HepG2 (cell line): ENCODE results near the gene LRP1B. TPM values are rescaled to one million over a fixed set of nuclear protein-coding genes. Genes with fewer than 3 reads are reported as not detected.

Experiments
- ATAC-seq: fragments of 200-7000 bp; cut with Tn5 transposase; 3 replicates; pipeline ENCODE4 v1.9.1; 2020; ENCODE audit warnings: mild to moderate bottlenecking, moderate library complexity
- BruUV-seq: library from RNA; stranded (reverse); fragments of 400-500 nt; replicated peaks from 2 replicates; lab custom pipeline; 2021; lab: Mats Ljungman, UMichigan
- CTCF ChIA-PET: fragments of 300-600 bp; formaldehyde crosslinking; extraction: SDS; loops from one replicate; lab custom pipeline; 2021; ENCODE audit warnings: low total read pairs, inconsistent platforms, low intra/inter-chr PET ratio; lab: Yijun Ruan, JAX
- POLR2A ChIA-PET: fragments of 350-600 bp; sonication (Branson Sonifier 250); formaldehyde crosslinking; loops from one replicate; lab custom pipeline; 2020; ENCODE audit warnings: antibody characterized with exemption, inconsistent platforms; lab: Yijun Ruan, JAX
- DNase-seq: peaks from one replicate; pipeline ENCODE4 v3.0.0-alpha.2; 2015; ENCODE audit warnings: low spot score
- FAIRE-seq: peaks from 3 replicates; lab custom pipeline; 2011; peaks lifted over from hg19 to GRCh38; lab: Jason Lieb, UNC
- H2AFZ ChIP-seq: one replicate; pipeline ENCODE4 v1.6.1; 2011; ENCODE audit warnings: low read length, inconsistent platforms
- H3K27ac ChIP-seq: fragments of 300-600 bp; 3 replicates; pipeline ENCODE4 v1.8.0; 2011; ENCODE audit warnings: mixed run types, mild to moderate bottlenecking, mixed read lengths, low read length, inconsistent platforms; ENCODE audit not compliant: insufficient read depth; ENCODE audit errors: extremely low read length
- H3K27me3 ChIP-seq, 2 experiments: fragments of 200-600 bp in 1 of 2; 2 replicates in 1 of 2; 3 replicates in 1 of 2; pipeline versions ENCODE4 v1.6.0 to v1.8.0; 2011; ENCODE audit warnings: low read length in 2 of 2, mild to moderate bottlenecking in 2 of 2, moderate library complexity in 2 of 2, inconsistent platforms in 1 of 2; ENCODE audit not compliant: insufficient read depth in 2 of 2, control insufficient read depth in 1 of 2
- H3K36me3 ChIP-seq, 2 experiments: fragments of 200-600 bp in 1 of 2; replicated peaks in 1 of 2; 2 replicates in 1 of 2; 3 replicates in 1 of 2; pipeline versions ENCODE4 v1.5.1 to v1.8.0; 2011; ENCODE audit warnings: low read length in 2 of 2, inconsistent platforms in 1 of 2; ENCODE audit not compliant: insufficient read depth in 2 of 2, control insufficient read depth in 1 of 2
- H3K4me1 ChIP-seq: 2 replicates; pipeline ENCODE4 v1.5.1; 2012; ENCODE audit warnings: low read length, inconsistent platforms; ENCODE audit not compliant: insufficient read depth
- H3K4me2 ChIP-seq: 2 replicates; pipeline ENCODE4 v1.6.0; 2011; ENCODE audit warnings: low read depth, low read length, inconsistent platforms
- H3K4me3 ChIP-seq, 3 experiments: fragments of 200-600 bp in 1 of 3; sonication (generic), shearing (Covaris generic) in 1 of 3; replicated peaks in 1 of 3; 2 replicates each; pipeline ENCODE4 v1.5.1; 2011 to 2016; ENCODE audit warnings: low read length in 3 of 3, inconsistent platforms in 2 of 3, low read depth in 2 of 3, mild to moderate bottlenecking in 2 of 3, control low read depth in 1 of 3, mixed read lengths in 1 of 3; ENCODE audit not compliant: insufficient read depth in 1 of 3
- H3K79me2 ChIP-seq: one replicate; pipeline ENCODE4 v1.6.1; 2011; ENCODE audit warnings: low read length, inconsistent platforms; ENCODE audit not compliant: insufficient read depth
- H3K9ac ChIP-seq: 2 replicates; pipeline ENCODE4 v1.6.0; 2011; ENCODE audit warnings: mild to moderate bottlenecking, low read depth, low read length, inconsistent platforms; ENCODE audit not compliant: insufficient read depth
- H3K9me3 ChIP-seq: 2 replicates; pipeline ENCODE4 v1.5.1; 2012; ENCODE audit warnings: mild to moderate bottlenecking, low read length
- H4K20me1 ChIP-seq: 2 replicates; pipeline ENCODE4 v1.6.0; 2011; ENCODE audit warnings: inconsistent platforms, mild to moderate bottlenecking, low read length, moderate library complexity; ENCODE audit not compliant: insufficient read depth
- GTF3A ChIP-seq: sonication (generic); formaldehyde crosslinking; conservative IDR thresholded peaks from 2 replicates; pipeline ENCODE4 v1.4.0; 2020; ENCODE audit warnings: mild to moderate bottlenecking, missing genetic modification reagents
- POGZ ChIP-seq: sonication (generic); formaldehyde crosslinking; IDR thresholded peaks from 2 replicates; pipeline ENCODE4 v1.4.0; 2020; ENCODE audit warnings: mild to moderate bottlenecking, missing genetic modification reagents
- PRDM10 ChIP-seq: sonication (generic); formaldehyde crosslinking; IDR thresholded peaks from 2 replicates; pipeline ENCODE4 v1.4.0; 2020; ENCODE audit warnings: low read depth, missing genetic modification reagents
- REXO4 ChIP-seq: sonication (generic); formaldehyde crosslinking; IDR thresholded peaks from 2 replicates; pipeline ENCODE4 v1.8.0; 2022; ENCODE audit warnings: missing genetic modification reagents, mild to moderate bottlenecking, borderline replicate concordance
- SRY ChIP-seq: sonication (generic); formaldehyde crosslinking; IDR thresholded peaks from 2 replicates; pipeline ENCODE4 v1.8.0; 2022; ENCODE audit warnings: mild to moderate bottlenecking, missing genetic modification reagents
- SUZ12 ChIP-seq: fragments of 150-350 bp; IDR thresholded peaks from 2 replicates; pipeline ENCODE4 v1.6.1; 2014; ENCODE audit warnings: low read depth, low read length
- U2AF1 ChIP-seq: fragments of 200-400 bp; formaldehyde crosslinking; optimal IDR thresholded peaks from 2 replicates; pipeline ENCODE3; 2017; ENCODE audit warnings: mild to moderate bottlenecking, low read depth, low read length
- ZNF367 ChIP-seq: sonication (generic); formaldehyde crosslinking; IDR thresholded peaks from 2 replicates; pipeline ENCODE4 v1.4.0; 2020; ENCODE audit warnings: missing genetic modification reagents, borderline replicate concordance
- ZNF446 ChIP-seq: sonication (generic); formaldehyde crosslinking; IDR thresholded peaks from 2 replicates; pipeline ENCODE4 v1.5.0; 2020; ENCODE audit warnings: mild to moderate bottlenecking, missing genetic modification reagents
- ZNF619 ChIP-seq: sonication (generic); formaldehyde crosslinking; IDR thresholded peaks from 2 replicates; pipeline ENCODE4 v1.4.0; 2020; ENCODE audit warnings: mild to moderate bottlenecking, missing genetic modification reagents
- WGBS: methylation state at CpG from one replicate; pipeline ENCODE4 v1.1.6; 2017; ENCODE audit warnings: low lambda C conversion rate; 5-methylcytosine and 5-hydroxymethylcytosine counted together
- in situ Hi-C: cut with HindIII; loops from 2 replicates; pipeline ENCODE4 v1.10.0; 2017; ENCODE audit warnings: low pct_unique_long_range_greater_than_20kb; ENCODE audit not compliant: extremely low pct_ligation_motif_present
- intact Hi-C: fragments of 100-400 bp; cut with micrococcal nuclease; formaldehyde crosslinking; loops from one replicate; pipeline ENCODE4 v1.10.0; 2022; ENCODE audit not compliant: unreplicated experiment
- polyA plus RNA-seq, 8 experiments: library from polyadenylated mRNA; depleted of rRNA in 3 of 8; stranded (reverse) in 7 of 8; unstranded in 1 of 8; fragments of >200 nt; fragmentation: Illumina TruSeq in 4 of 8; extraction: Trizol in 4 of 8; gene quantifications; 2 replicates each; pipeline versions ENCODE4 v1.2.1 to v1.2.3, GENCODE V29; 2011 to 2016; ENCODE audit warnings: low read depth in 4 of 8, missing spikeins in 1 of 8, mixed read lengths in 1 of 8; ENCODE audit not compliant: insufficient read depth in 1 of 8
- total RNA-seq, 5 experiments: library from RNA; depleted of rRNA; stranded (reverse); fragments of >200 nt; fragmentation: Illumina TruSeq; extraction: Trizol; gene quantifications; 2 replicates each; pipeline ENCODE4 v1.2.3, GENCODE V29; 2016; ENCODE audit warnings: low read depth in 1 of 5
- TF ChIP-seq, protein P1 (sequence below): sonication (generic); formaldehyde crosslinking; IDR thresholded peaks from 2 replicates; pipeline ENCODE4 v1.5.1; 2020; ENCODE audit warnings: mild to moderate bottlenecking, missing genetic modification reagents
- TF ChIP-seq, protein P2 (sequence below): sonication (generic); formaldehyde crosslinking; IDR thresholded peaks from 2 replicates; pipeline ENCODE4 v1.4.0; 2020; ENCODE audit warnings: missing genetic modification reagents, borderline replicate concordance

Gene LRP1B
- total and polyA plus RNA-seq, 2 of the 13 experiments (the other 11 are each of a cell fraction or from before 2014, with no cell fraction given), result 0.04 TPM; not detected in 1

GRCh38 chr2:142045641-142046040, 85.2 kb downstream of the LRP1B start:
- DNase-seq, result no peak
- Histone ChIP-seq H3K27ac (no peak overlapping the region), H3K79me2 (no peaks in the 10 kb centered on the region), H2AFZ (no peak overlapping the region), H3K4me2 (no peak overlapping the region), H3K4me3 (no peak overlapping the region), H3K9me3 (no peaks in the 10 kb centered on the region), H3K4me1 (no peaks in the 10 kb centered on the region), H3K9ac (no peak overlapping the region), H3K36me3 (no peaks in the 10 kb centered on the region), H3K27me3 (no peaks in the 10 kb centered on the region), H4K20me1 (no peaks in the 10 kb centered on the region)
- CTCF ChIA-PET, result no interaction called here
- POLR2A ChIA-PET, result no interaction called here
- TF ChIP-seq, protein P1, sequence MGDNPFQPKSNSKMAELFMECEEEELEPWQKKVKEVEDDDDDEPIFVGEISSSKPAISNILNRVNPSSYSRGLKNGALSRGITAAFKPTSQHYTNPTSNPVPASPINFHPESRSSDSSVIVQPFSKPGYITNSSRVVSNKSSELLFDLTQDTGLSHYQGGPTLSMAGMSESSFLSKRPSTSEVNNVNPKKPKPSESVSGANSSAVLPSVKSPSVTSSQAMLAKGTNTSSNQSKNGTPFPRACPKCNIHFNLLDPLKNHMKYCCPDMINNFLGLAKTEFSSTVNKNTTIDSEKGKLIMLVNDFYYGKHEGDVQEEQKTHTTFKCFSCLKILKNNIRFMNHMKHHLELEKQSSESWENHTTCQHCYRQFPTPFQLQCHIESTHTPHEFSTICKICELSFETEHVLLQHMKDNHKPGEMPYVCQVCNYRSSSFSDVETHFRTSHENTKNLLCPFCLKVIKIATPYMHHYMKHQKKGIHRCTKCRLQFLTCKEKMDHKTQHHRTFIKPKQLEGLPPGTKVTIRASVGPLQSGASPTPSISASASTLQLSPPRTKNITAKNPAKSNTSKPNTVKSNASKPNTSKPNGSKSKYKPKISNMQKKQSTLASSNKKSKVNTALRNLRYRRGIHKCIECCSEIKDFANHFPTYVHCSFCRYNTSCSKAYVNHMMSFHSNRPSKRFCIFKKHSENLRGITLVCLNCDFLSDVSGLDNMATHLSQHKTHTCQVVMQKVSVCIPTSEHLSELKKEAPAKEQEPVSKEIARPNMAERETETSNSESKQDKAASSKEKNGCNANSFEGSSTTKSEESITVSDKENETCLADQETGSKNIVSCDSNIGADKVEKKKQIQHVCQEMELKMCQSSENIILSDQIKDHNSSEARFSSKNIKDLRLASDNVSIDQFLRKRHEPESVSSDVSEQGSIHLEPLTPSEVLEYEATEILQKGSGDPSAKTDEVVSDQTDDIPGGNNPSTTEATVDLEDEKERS (CRISPR knock-in tag), result no peak
- TF ChIP-seq POGZ (no peak), U2AF1 (no peak), GTF3A (no peak), PRDM10 (CRISPR knock-in tag) (no peak), SUZ12 (no peak), ZNF619 (CRISPR knock-in tag) (no peak), SRY (CRISPR knock-in tag) (no peak), ZNF446 (no peak), REXO4 (no peak), ZNF367 (CRISPR knock-in tag) (no peak)
- TF ChIP-seq, protein P2, sequence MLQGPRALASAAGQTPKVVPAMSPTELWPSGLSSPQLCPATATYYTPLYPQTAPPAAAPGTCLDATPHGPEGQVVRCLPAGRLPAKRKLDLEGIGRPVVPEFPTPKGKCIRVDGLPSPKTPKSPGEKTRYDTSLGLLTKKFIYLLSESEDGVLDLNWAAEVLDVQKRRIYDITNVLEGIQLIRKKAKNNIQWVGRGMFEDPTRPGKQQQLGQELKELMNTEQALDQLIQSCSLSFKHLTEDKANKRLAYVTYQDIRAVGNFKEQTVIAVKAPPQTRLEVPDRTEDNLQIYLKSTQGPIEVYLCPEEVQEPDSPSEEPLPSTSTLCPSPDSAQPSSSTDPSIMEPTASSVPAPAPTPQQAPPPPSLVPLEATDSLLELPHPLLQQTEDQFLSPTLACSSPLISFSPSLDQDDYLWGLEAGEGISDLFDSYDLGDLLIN, result no peak
- WGBS, result 4% methylated on average over 4 of the region's 4 CpGs
- FAIRE-seq, result no peak
- in situ Hi-C loops (no loop called here), intact Hi-C loops (no loop called here)
- no TSS peak for BruUV-seq
- ATAC-seq, result no peak
